Mesenteric fat pad (tissue), 1 donor: ENCODE measurements around the gene BAG2. TPM values are rescaled to one million over a fixed set of nuclear protein-coding genes. Genes with fewer than 3 reads are reported as not detected.

Experiments used
- DNase-seq: peaks from one replicate; pipeline ENCODE4 v3.0.0-alpha.2; 2020; ENCODE audit warnings: low spot score
- total RNA-seq: library from RNA; stranded (reverse); fragmentation: NEBNext Ultra II Directional; extraction: Animal tissue kit (Norgen Biotek cat#: 25700); gene quantifications from one replicate; pipeline ENCODE4 v1.2.1, GENCODE V29; 2021
- donor health status: DM: yes; HTN: yes; CAD: no.

Gene BAG2
- total RNA-seq, 1 donor from 2014 or later, result 4.4 TPM

GRCh38 chr6:57173886-57174510 is 1.9 kb downstream of the BAG2 start:
- DNase-seq, result no peak

GRCh38 chr6:57174511-57174907 is 2.4 kb downstream of the BAG2 start:
- no peak for DNase-seq

DNA sequence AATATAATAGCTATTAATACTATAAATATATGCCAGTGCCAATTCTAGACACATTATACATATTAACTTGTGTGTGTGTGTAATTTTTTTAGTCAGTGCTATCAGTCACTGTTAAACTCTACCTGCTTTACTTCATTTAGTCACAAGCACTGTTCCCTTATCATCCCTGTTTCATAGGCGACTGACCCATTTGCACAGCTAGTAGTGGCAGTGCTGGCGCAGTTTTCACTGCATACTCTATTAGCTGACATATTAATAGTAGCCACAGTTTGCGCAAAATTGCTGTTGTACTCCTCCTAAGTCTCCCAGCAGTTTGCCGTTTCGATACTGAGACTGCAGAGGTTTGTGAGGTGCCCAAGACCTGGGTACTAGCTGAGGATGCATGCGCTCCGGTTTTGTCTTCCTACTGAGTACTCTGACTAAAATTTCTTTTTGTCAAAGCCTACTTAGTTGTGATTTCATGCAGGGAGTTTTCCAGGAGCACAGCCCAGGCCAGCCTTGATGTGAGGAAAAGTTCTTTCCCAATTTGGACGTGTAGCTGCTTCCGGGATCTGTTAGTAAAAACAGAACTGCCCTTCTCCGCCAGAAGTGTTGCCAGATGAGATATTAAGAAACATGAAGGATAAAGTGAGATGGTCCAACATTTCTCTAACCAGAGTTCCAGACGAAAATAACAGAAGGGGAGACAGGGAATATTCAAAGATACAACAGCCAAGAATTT is 5.6 kb downstream of the BAG2 start:
- no peak for DNase-seq

GRCh38 chr6:57180596-57180995 is 8.5 kb downstream of the BAG2 start:
- DNase-seq, result no peak

DNA sequence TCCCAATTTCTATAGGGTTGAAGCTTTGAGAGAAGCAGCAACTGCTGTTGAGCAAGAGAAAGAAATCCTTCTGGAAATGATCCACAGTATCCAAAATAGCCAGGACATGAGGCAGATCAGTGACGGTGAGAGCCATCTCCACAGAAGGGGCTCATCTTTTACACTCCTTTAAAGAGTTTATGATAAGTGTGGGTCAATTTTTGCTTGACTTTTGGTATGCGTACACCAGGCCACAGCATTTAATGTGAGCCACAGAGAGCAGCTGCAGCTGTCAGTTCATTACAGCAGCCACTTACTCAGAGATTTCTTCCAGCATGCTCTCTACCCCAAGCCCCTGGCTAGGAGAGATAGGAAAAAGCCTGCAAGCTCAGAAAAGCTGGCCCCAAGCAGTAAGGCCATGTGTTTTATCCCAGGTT is 9.9 kb downstream of the BAG2 start:
- DNase-seq, result no peak

DNA sequence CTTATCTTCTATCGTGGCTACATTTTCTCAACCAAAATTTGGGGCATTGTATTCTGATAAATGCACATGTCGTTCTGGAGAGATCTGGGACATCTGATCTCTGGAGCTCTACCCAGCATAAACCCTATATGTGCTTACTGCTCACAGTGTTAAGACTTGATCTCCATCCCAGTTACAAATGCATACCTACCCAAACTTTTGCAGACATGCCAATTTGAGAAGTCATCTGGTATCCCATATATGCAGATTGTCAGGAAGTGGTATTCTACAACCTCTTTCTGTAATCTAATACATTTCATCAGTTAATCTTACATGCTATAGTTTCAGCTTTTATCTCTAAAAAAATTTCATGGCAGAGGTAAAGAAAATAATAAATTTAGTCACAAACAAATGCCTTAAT is 11.2 kb downstream of the BAG2 start:
- DNase-seq, result no peak

- DNase-seq, result no peak
Observed at GRCh38 chr6:57190140-57190539, 18.0 kb downstream of the BAG2 start.

GRCh38 chr6:57193177-57193576 is 21.1 kb downstream of the BAG2 start:
- no peak for DNase-seq

DNA sequence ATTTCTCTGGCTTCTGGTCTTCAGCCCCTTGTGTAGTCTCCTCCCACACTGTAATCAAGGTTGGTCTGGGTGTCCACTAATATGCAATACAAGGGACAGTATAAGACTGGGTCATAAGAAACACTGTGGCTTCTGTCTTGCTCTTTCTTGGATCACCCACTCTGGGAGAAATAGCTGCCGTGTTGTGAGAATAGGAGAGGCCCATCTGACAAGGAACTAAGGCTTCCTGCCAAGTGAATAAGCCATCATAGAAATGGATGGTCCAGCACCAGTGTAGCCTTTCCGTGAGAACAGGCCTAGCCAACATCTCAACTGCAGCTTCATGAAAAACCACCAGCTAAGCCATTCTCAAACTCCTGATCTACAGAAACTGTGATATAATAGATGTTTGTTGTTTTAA is 23.3 kb downstream of the BAG2 start:
- no peak for DNase-seq

DNA sequence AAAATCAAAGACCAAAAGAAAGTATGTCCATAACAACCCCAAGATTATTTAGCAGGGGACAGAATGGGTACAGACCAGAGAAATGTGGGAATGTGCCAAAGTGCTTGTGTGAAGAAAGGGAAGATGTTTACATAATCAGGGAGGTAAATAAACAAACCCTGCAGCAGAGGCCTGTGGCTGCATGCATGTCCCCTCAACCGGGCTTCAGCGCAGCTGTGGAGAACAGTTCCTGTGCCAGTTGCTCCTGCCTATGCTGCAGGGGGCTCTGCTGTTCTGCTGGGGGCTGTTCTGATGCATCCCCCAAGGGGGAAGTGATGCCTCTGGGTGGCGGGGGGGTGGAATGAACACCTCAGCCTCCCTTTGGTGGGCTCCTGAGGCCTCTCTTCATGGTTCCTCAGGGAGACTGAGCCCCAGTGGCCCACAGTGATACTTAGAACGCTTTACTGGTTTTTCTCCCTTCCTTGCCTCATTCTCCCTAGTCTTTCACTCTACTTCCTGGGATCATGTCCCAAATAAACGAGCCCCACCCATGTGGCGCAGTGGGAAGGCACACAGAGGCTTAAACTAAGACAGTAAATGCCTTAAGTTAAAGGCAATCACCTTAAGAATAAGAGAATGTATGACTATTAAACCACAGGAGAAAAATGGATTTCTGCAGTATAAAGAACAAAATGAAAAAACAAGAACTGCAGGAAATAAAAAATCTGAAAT is 27.0 kb downstream of the BAG2 start:
- DNase-seq, result no peak

- no peak for DNase-seq
Observed at GRCh38 chr6:57201718-57202117, 29.6 kb downstream of the BAG2 start.

GRCh38 chr6:57205550-57206328 is 33.6 kb downstream of the BAG2 start:
- DNase-seq, result no peak

- DNase-seq, result no peak
Observed at GRCh38 chr6:57207141-57207540, 35.0 kb downstream of the BAG2 start.

- no peak for DNase-seq
Observed at GRCh38 chr6:57207872-57208271, 35.7 kb downstream of the BAG2 start.

- no peak for DNase-seq
Observed at GRCh38 chr6:57209030-57209429, 36.9 kb downstream of the BAG2 start.

- DNase-seq, result no peak
Observed at GRCh38 chr6:57210060-57210459, 37.9 kb downstream of the BAG2 start.

DNA sequence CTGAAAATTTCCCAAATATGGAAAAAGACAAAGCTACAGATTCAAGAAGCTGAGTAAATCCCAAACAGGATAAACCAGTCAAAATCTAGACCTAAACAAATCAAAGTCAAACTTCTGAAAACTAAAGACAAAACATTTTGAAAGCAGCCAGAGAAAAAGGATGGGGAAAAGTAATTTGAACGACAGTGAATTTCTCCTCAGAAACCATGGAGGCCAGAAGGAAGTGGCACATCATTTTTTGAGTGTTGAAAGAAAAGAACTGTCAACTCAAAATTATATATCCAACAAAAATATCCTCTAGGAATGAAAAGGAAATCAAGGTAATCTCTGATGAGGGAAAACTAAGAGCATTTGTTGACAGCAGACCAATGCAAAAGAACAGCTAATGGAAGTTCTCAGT is 43.1 kb downstream of the BAG2 start:
- no peak for DNase-seq

DNA sequence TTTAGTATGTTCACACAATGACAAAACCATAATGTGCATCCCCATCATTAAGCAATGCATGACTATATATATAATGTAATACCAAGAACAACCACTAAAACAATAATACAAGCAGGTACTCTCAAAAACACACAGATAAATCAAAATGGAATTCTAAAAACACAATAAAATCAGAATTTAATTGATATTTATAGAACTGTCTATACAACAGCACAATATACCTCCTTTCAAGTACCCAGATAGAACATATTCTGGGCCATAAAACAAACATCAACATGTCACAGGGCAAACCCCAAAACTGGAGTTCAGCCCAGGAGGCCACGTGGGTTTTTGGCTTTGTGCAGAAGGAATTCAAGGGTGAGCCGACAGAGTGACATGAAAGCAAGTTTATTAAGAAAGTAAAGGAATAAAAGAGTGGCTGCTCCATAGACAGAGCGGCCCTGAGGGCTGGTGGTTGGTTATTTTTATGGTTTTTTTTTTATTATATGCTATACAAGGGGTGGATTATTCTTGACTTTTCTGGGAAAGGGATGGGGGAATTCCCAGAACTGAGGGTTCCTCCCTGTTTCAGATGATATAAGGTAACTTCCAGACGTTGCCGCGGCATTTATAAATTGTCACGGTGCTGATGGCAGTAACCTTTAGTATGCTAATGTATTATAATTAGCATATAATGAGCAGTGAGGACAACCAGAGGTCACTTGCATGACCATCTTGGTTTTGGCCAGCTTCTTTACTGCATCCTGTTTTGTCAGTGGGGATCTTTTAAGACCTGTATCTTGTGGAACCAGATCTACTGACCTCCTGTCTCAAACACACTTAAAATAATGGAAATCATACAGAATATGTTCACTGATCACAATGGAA is 44.3 kb downstream of the BAG2 start:
- no peak for DNase-seq

- no peak for DNase-seq
Observed at GRCh38 chr6:57217270-57217669, 45.1 kb downstream of the BAG2 start.

GRCh38 chr6:57220083-57220703 is 48.1 kb downstream of the BAG2 start:
- DNase-seq, result no peak
